HG02938 (cell line): ENCODE measurements around the gene MAGI2.

Experiments
- ATAC-seq: cut with Tn5 transposase; IDR thresholded peaks from one replicate; pipeline ENCODE4 v1.9.1; 2021; ENCODE audit warnings: mild to moderate bottlenecking, moderate library complexity; ENCODE audit not compliant: unreplicated experiment

MAGI2 gene

DNA sequence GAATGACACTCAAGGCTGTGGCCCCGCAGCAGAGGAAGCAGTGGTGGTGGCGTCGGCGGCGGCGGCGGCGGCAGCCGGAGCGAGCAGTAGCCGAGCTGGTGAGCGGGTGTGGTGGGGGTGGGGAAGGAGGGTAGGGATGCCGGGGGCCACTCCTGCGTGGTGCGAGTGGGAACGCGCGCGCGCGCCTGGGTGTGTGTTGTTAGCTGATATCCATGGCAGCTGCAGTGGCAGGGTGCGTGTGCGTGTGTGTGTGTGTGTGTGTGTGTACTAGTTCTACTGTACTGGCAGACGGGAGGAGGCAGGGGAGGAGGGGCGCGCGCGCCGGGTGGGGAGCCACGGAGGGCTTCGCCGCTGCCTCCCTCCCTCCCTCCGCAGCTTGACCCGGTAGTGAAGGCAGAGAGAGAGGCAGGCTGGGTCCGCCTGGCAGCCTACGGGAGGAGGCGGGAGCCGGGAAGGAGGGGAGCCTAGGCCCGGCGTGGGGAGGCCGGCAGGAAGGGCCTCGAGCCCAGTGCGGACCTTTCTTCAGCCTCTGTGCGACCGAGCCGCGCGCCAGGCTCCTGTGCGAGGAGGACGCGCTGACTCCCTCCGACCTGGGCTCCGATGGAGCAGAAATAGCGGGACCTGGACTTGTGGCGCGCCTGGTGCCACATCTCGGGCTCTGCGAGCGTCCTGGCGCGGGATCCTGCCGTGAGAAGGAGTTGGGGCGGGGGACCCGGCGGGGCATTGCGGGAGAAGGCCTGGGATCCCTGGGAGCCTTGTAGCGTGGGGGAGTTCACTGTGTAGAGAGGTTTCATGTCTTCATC is at the start of gene MAGI2:
TSS of gene MAGI2 (minus strand) at position 110 of the 803 bp plus-strand sequence. CDS start 347 bp downstream, outside the sequence.
- ATAC-seq, result no peak

DNA sequence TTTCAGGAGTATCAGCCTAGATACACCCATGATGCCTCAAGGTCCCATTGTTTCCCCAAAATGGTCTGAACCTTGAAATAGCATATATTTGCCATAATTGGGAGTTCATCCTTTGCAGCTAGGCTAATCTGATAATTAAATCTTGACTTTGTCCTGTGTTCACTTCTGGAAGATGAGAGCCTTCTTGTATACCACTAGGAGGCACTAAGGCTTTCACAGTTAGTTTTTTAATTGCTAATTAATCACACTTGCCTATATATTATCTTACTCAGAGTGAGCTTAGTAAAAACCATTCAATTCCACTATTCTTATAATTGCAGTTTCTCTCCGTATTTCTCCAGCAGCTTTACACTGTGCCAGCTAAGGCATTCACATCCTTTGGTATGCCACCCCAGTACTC is 48.7 kb upstream of the MAGI2 start:
- ATAC-seq, result no peak

DNA sequence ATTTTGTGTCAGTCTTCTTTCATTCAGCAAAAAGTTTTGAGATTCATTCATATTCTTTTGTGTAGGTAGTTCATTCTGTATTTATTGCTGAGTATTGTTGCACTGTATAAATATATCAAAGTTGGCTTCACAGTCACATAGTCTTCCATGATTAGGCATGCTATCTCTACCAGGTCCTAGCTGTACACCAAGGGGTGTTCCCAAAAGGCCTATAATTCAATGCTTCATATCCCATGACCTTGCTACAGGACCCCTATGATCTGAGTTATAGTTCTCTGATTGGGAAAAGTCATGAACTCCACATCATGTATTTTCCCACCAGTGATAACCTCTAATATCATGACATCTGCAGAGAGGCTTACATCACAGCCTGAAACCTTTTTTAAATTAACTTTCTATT is 47.3 kb upstream of the MAGI2 start:
- ATAC-seq, result no peak

DNA sequence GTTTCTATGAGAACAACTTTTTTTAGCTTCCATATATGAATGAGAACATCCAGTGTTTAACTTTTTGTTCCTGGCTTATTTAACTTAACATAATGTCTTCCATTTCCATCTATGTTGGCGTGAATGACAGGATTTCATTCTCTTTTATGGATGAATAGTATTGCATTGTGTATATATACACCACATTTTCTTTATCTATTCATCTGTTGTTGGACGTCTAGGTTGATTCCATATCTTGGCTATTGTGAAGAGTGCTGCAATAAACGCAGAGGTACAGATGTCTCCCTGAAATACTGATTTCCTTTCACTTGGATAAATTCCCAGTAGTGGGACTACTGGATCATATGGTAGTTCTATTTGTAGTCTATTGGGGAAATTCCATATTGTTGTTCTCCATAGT is 44.3 kb upstream of the MAGI2 start:
- no peak for ATAC-seq

DNA sequence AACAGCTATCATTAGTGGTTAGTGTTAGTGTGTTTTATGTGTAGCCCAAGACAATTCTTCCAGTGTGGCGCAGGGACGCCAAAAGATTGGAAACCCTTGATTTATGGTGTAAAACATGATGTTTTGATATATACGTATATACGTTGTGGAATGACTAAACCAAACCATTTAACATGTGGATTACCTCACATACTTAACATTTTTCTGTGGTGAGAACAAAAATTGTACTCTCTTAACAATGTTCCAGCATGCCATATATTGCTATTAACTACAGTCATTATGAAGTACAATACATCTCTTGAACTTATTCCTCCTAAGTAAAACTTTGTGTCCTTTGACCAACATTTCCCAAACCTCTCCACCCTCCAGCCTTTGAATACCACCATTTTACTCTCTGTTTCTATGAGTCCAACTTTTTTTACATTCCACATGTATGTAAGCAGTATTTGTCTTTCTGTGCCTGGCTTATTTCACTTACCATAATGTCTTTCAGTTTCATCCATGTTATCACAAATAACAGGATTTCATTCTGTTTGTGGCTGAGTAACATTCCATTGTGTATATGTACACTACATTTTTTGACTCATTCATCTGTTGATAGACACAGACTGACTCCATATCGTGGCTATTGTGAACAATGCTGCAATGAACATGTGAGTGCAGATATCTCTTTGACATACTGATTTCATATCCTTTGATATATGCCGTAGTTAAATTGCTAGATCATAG is 42.2 kb upstream of the MAGI2 start:
- ATAC-seq, result no peak

DNA sequence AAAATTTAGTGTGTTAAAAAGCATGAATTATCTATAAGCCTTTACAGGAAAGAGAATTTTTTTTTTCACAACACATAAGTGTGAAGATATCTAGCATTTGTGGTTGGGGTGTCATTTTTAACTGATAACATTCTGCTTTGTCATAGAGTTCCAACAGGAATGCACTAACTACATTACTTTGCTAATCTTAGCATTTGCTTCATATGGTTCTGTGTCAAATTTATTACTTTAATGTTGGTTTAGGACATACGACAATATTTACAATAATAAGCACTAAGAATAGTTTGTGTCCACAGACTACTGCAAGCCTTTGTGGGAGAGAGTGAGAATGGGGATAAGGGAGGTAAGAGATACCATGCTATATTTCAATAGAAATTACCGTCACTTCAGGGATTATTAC is 40.6 kb upstream of the MAGI2 start:
- no peak for ATAC-seq

DNA sequence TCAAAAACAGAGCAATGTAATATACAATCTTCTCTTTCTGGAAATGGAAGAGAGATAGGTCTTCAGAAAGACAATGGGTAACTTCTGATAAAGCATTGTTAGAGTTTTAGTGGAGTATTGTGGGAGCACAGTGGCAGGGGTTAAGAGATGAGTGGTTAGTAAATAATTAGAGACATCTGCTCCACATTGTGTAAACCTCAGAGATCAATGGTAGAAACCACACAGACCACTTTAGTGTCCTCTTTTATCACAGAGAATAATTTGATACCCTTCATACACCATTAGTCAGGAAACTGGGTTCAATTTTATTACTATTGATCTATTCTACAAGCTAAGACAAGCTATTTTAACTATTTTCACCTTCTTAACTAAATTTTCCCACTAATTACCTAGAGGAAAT is 35.9 kb upstream of the MAGI2 start:
- ATAC-seq, result no peak

DNA sequence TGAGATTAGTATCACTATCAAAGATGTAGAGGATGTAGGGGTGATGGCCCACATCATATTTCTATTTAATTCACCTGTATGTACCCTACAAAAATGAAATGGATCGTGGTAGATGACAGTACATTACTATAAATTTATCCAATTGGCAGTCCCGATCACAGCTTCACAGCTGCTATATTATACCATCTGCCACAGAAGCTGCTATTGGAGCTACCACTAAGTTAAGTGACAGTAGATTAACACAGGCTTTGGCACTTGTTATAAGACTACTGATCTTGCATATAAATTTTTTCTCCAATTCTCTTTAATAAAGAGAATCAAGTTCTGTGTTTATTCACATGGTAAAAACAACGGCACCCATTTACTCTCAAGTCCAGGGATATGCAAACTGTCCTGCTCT is 24.9 kb upstream of the MAGI2 start:
- no peak for ATAC-seq

DNA sequence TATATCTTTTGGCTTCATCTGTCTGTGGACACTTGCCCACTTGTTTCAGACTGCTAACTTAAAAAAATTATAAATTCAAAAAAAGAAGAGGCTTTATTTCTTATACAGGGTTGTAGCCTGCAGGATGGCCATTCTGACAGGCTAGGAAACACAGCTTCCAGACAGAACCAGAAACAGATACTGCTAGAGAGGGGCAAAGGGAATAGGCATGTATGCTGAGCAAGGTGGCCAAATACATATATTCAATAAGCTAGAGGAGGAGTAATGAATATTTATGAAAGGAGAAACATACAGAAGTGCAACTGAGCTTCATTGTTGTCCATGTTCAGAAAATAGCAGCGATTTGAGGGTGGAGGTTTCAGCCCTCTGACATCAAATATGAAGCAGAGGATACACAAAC is 22.0 kb upstream of the MAGI2 start:
- no peak for ATAC-seq

DNA sequence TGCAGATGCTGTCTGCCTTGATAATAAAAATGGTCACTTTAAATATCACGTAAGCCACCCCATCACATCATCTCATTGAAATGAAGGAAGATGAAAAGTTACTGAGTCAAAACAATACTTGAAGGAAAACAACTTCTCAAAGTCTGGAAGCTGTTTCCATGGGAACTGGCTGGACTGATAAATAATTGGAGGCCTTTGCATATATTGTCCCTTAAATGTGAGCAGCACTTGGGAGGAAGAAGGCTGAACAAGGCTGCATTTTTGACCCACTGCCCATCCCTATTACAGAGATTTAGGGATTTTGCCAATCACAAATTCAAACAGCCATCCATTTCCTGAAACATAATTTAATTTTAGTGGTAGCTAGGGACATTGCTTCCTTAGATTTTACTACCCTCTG is 18.2 kb upstream of the MAGI2 start:
- no peak for ATAC-seq

DNA sequence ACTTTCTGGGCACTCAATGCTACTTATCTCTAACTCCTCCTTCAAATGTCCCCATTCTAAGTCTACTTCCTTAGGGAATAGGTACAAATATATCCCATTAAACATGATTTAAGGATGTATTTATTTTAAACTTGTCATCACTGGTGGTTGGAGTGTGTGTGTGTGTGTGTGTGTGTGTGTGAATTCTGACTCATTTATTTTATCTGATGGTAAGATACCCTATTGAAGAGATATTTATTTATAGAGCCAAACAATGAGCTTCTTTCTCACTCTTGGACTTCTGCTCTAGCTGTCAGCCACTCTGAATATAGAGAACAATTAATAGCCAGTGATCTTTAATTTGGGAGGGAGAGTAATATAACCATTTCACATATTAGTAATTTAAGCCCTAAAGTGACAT is 17.8 kb upstream of the MAGI2 start:
- no peak for ATAC-seq

DNA sequence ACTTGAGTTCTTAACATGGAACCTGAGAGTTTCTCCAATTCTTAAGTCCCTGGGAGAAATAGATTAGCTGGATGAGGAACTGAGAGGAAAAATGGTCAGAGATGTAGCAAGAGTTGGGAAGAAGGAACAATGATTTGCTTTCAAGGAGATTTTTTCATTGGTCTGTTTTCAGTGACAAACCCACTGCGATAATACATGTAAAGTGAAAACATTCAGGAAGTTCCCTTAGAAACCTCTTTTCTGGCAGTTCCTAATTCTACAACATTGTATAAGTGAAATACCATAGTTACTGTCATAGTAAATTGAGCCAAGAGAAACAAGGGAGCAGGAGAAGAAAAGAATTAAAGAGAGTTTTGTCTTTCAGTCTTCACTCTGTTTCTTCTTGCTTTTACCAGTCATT is 12.1 kb upstream of the MAGI2 start:
- ATAC-seq, result no peak

DNA sequence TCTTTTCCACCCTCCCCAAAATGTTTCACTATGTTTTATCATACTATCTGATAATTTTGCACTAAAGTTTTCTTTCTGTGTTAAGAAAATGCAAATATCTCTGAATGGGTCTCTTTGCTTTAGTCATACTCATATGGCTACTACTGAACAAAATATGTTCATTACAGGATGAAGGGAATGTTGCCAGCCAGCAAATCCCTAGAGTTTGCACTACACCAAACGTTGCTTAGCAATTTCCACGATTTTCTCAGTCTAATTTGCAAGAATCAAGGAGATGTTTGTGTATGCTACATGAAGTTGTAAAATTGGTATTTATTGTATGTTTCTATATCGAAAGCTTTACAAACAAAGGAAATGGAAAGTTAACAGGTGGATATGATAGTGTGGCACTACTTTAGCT is 10.6 kb upstream of the MAGI2 start:
- ATAC-seq, result no peak

DNA sequence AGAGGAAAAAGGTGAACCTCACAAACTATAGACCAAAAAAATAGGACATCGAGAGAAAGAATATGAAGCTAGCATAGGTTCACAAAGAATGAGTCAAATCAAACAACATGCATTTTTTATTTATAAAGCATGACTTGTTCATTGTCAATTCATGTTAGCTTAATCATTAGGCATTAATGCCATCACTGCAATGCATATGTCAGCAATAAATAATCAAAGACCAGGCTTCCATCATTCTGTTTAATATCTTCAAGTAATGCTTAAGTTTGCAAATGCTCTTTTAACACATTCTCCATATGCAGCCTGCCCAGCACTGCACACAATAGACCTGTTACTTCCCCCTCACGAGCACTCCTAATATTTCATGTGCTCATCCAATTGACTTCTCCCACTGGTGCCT is 8.9 kb upstream of the MAGI2 start:
- ATAC-seq, result no peak

DNA sequence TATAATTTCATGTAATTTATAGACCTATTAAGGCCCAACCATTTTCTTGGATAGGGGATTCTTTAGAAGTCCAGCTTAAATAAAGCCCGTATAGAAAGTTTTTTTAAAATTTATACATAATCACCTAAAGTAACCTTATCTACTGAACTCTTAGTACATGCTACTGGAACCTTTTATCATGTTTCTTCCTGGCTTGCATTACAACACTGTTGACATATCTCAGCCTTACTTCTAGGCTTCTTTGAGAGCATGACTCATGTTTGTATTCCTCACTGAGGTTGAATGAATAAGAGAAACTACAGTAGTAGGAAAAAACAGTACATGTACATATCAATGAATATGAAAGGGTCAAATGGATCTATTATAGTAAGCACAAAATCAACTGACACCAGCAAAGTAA is 8.2 kb upstream of the MAGI2 start:
- no peak for ATAC-seq

DNA sequence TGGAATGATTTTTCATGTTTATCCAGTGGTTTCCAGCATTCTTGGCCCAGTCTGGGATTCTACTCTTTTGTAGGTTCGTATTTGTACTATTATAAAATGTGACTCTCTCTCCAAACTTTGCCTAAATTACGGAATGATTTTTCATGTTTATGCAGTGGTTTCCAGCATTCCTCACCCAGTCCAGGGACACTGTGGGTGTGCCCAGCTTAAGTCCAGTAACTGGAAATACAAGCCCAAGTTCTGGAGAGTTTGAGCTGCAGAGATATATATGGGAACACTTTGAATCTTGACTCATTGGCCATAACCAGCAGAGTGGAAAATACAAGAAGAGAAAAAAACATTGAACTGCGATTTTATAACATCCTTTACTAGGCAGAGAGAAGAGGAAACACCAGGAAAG is 5.9 kb upstream of the MAGI2 start:
- no peak for ATAC-seq

DNA sequence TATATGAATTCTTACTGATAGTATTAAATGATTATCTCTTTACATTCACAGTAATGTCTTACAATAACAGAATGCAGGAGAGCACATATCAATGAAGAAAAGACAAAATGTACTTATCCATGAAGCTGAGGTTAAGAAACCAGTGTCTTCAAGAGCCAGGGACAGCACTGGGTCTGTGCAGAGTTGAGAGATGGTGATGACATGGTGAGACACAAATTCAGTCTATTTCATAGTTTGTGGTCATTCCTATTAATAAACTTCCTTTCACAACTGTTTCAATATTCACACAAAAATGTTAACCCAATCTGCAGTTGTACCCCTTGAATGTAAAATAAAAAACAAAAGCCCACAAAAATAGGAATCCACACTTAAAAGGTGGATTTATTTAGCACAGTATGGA is 5.3 kb upstream of the MAGI2 start:
- ATAC-seq, result no peak

DNA sequence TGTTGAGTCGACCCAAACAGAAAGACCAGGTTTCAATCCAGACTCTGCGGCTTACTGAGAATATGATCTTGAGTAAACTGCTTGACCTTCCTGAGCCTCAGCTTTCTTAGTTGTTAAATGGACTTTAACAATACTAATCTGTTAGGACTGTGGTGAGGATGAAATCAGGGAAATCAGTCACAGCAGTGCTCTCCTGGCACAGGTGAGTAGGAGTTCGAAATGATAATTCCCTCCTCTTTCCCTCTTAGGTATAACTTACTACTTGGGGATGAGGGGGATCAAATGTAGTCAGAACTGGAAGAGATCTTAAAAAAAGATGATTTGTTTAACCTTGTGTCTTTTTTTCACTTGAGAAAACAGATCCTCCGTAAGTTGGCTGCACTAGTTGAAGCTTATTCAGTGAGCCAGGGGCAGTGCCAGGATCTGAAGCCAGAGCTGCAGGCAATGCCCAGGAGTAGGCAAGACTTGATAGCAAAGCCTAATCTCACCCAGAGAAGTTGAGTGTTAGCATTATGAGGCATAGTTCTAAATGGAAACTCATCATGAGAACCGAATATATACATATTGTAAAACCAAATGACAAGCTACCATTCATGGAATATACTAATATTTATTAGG is 1.8 kb upstream of the MAGI2 start:
- ATAC-seq, result no peak

DNA sequence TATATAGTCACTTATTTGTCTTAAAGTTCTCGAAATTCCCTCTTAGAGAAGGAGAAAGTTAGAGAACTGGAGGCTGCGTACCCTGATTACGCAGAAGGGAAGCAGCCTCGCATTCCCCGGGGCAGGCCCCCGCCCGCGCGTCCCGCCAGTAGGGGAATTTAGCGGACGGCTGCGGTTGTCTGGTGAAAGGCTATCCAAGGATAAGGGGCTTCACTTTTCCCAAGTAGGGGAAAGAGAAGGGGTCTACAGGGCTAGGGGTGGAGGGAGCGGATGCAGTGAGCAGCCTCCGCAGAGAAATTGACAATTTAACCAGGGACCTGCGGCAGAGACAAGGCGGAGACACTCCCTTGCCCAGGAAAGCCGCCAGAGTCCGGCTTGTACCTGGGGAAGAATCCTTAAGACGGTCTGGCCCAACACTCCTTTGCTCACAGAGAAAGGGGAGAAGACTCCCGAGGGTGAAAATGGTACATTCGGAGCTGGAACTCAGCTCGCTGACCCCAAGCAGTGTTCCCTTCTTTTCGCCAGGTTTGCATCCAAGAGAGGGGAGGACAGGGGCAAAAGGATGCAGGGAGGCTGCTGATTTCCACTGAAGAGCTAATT is 994 bp upstream of the MAGI2 start:
- no peak for ATAC-seq

DNA sequence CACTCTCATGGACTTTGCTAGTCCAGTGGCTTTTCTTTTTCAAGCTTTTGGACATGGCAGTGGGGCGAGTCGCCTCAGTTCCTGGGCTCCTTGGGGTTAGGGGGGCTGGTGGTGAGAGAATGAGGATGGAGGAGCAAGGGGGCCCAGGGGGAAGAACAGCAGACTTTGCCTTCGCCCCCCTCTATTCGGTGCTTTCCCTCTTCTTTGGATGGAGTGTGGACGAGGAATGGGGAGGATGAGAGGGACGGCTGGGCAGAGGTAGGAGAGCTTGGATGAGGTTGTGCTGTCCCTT is 255 bp downstream of the MAGI2 start:
- no peak for ATAC-seq

DNA sequence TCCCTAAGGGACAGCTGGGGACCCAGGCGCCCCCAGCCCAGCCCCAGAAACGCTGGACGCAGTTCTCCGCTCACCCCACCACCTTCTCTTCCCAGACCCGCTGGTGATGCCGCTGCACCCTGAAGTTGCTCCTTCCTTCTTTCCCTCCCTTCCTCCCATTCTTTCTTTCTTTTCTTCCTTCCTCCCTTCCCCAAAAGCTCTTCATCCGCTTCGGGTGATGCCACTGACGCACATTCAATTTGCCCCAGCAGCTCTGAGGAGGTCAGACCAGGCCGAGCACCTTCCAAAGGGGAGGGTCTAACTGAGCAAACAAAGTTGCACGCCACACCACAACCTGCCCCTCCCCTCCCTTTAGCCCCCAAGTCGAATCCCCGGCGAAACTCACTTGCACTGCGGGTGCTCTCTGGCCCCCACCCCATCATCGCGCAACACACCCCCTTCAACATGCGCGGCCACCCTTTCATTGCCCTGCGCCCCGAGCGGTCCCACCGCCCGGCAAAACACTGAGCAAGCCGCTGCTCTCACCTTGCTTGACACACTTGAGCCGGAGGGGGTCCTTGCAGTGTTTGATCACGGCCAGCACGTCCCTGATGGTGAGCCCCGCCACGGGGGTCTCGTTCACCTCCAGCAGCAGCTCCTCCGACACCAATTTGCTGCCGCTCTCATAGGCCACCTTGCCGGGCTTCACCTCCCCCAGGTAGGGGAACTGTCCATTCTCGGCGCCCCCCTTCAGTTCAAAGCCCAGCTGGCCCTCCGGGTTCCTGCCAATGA is 787 bp downstream of the MAGI2 start:
- no peak for ATAC-seq
